OCI-LY1 (cell line): Measurements from ENCODE around the gene RNF144B.
"Not testable (repeated sequence)": the region's sequence is repeated elsewhere in the genome, so short reads cannot be mapped to it uniquely, and the experiment has no call there.

ENCODE experiments used
- H2AFZ ChIP-seq: fragments of 200-600 bp; sonication (generic), shearing (Covaris generic); 2 replicates; pipeline ENCODE4 v1.6.0; 2014; ENCODE audit warnings: antibody characterized with exemption, mild to moderate bottlenecking, low read length
- H3F3A ChIP-seq: fragments of 200-600 bp; sonication (generic), shearing (Covaris generic); 2 replicates; pipeline ENCODE4 v1.6.0; 2014; ENCODE audit warnings: mild to moderate bottlenecking, antibody characterized with exemption, low read length, moderate library complexity; ENCODE audit not compliant: insufficient read depth
- H3K27ac ChIP-seq: fragments of 200-600 bp; sonication (generic); 2 replicates; pipeline ENCODE4 v1.5.1; 2014; ENCODE audit warnings: low read length, mixed run types, mild to moderate bottlenecking, low read depth; ENCODE audit not compliant: poor library complexity, severe bottlenecking
- H3K27me3 ChIP-seq: fragments of 200-600 bp; sonication (generic); 2 replicates; pipeline ENCODE4 v1.6.0; 2014; ENCODE audit warnings: antibody characterized with exemption, mild to moderate bottlenecking, low read length, moderate library complexity; ENCODE audit not compliant: insufficient read depth
- H3K36me3 ChIP-seq: fragments of 200-600 bp; sonication (generic); 2 replicates; pipeline ENCODE4 v1.6.1; 2014; ENCODE audit warnings: mild to moderate bottlenecking, antibody characterized with exemption, low read length, moderate library complexity, mixed read lengths; ENCODE audit not compliant: insufficient read depth
- H3K4me1 ChIP-seq: fragments of 200-600 bp; sonication (generic); 2 replicates; pipeline ENCODE4 v1.5.1; 2014; ENCODE audit warnings: mild to moderate bottlenecking, low read length, moderate library complexity; ENCODE audit not compliant: insufficient read depth, severe bottlenecking
- H3K4me2 ChIP-seq: fragments of 200-600 bp; sonication (generic), shearing (Covaris generic); 2 replicates; pipeline ENCODE4 v1.6.1; 2014; ENCODE audit warnings: low read length
- H3K4me3 ChIP-seq: fragments of 200-600 bp; sonication (generic); 2 replicates; pipeline ENCODE4 v1.5.1; 2014; ENCODE audit warnings: low read length, low read depth, mild to moderate bottlenecking, mixed read lengths; ENCODE audit not compliant: poor library complexity, severe bottlenecking
- H3K79me2 ChIP-seq: fragments of 200-600 bp; shearing (Covaris generic); 2 replicates; pipeline ENCODE4 v1.6.1; 2016; ENCODE audit warnings: mixed run types, low read length, mixed read lengths; ENCODE audit not compliant: insufficient read depth
- H3K9ac ChIP-seq: fragments of 200-600 bp; sonication (generic), shearing (Covaris generic); 2 replicates; pipeline ENCODE4 v1.6.1; 2014; ENCODE audit warnings: mild to moderate bottlenecking, low read length, mixed read lengths
- H3K9me2 ChIP-seq: fragments of 200-600 bp; sonication (generic), shearing (Covaris generic); 2 replicates; pipeline ENCODE4 v1.6.1; 2014; ENCODE audit warnings: low read depth, mild to moderate bottlenecking, low read length, mixed read lengths
- H3K9me3 ChIP-seq: fragments of 200-600 bp; shearing (Covaris generic); 2 replicates; pipeline ENCODE4 v1.6.1; 2014; ENCODE audit warnings: low read length, mixed read lengths
- H4K20me1 ChIP-seq: fragments of 200-600 bp; sonication (generic), shearing (Covaris generic); 2 replicates; pipeline ENCODE4 v1.6.0; 2016; ENCODE audit warnings: mild to moderate bottlenecking, low read length; ENCODE audit not compliant: insufficient read depth
- CTCF ChIP-seq: fragments of 200-600 bp; sonication (generic), shearing (Covaris generic); IDR thresholded peaks from 2 replicates; pipeline ENCODE4 v1.5.1; 2017; ENCODE audit warnings: mild to moderate bottlenecking, antibody characterized with exemption, low read length, moderate library complexity, mixed read lengths
- EZH2 ChIP-seq: fragments of 200-600 bp; sonication (generic), shearing (Covaris generic); IDR thresholded peaks from 2 replicates; pipeline ENCODE4 v1.8.0; 2017; ENCODE audit warnings: borderline replicate concordance, mixed run types, mild to moderate bottlenecking, antibody characterized with exemption, low read length, moderate library complexity, mixed read lengths

RNF144B gene

GRCh38 chr6:18451756-18452155 is 64.6 kb downstream of the RNF144B start:
- Histone ChIP-seq H3F3A (no peaks in the 10 kb centered on the region; the same call in 1 of the 2 replicates), H3K27ac (no peak overlapping the region), H3K36me3 (peaks cover 14% of the 10 kb centered on the region; the same call in 1 of the 2 replicates), H3K27me3 (no peaks in the 10 kb centered on the region), H3K4me2 (no peak overlapping the region), H4K20me1 (no peaks in the 10 kb centered on the region), H3K4me3 (no peak overlapping the region), H3K4me1 (peaks cover 3% of the 10 kb centered on the region), H3K9me3 (no peaks in the 10 kb centered on the region), H2AFZ (no peak overlapping the region), H3K9ac (no peak overlapping the region), H3K79me2 (no peaks in the 10 kb centered on the region), H3K9me2 (no peaks in the 10 kb centered on the region)
- TF ChIP-seq CTCF (no peak), EZH2 (no peak)

- H3K79me2 ChIP-seq, result no peaks in the 10 kb centered on the region
- no peak for TF ChIP-seq EZH2
- TF ChIP-seq CTCF, result no peak
- no peaks in the 10 kb centered on the region for H4K20me1 ChIP-seq
Measured at GRCh38 chr6:18454446-18454845, 67.3 kb downstream of the RNF144B start.

GRCh38 chr6:18457065-18457737 is 70.1 kb downstream of the RNF144B start:
- Histone ChIP-seq H3K4me1 (no peaks in the 10 kb centered on the region), H3K27me3 (no peaks in the 10 kb centered on the region), H2AFZ (no peak overlapping the region), H3K79me2 (no peaks in the 10 kb centered on the region), H3K27ac (no peak overlapping the region), H3K9me2 (no peaks in the 10 kb centered on the region), H3K4me3 (no peak overlapping the region), H3K9me3 (no peaks in the 10 kb centered on the region), H4K20me1 (no peaks in the 10 kb centered on the region), H3F3A (no peaks in the 10 kb centered on the region), H3K4me2 (no peak overlapping the region), H3K36me3 (peaks cover 62% of the 10 kb centered on the region), H3K9ac (no peak overlapping the region)
- TF ChIP-seq EZH2 (no peak), CTCF (no peak)

More at GRCh38 chr6:18454446-18454845, 67.3 kb downstream of the RNF144B start:
- Histone ChIP-seq H3K36me3 (peaks cover 40% of the 10 kb centered on the region), H3K27me3 (no peaks in the 10 kb centered on the region), H3K27ac (no peak overlapping the region), H3K4me2 (no peak overlapping the region), H3K4me3 (no peak overlapping the region), H3K4me1 (no peaks in the 10 kb centered on the region), H3K9me2 (no peaks in the 10 kb centered on the region), H3K9ac (no peak overlapping the region), H3K9me3 (no peaks in the 10 kb centered on the region), H2AFZ (no peak overlapping the region), H3F3A (no peaks in the 10 kb centered on the region)

- H4K20me1 ChIP-seq, H3K9ac ChIP-seq, H3K9me3 ChIP-seq, H3F3A ChIP-seq, H3K79me2 ChIP-seq, H3K9me2 ChIP-seq, H3K4me3 ChIP-seq, H3K4me2 ChIP-seq, H3K27ac ChIP-seq, H3K4me1 ChIP-seq, H2AFZ ChIP-seq, H3K27me3 ChIP-seq: not testable (repeated sequence)
- H3K36me3 ChIP-seq, result peaks cover 70% of the 10 kb centered on the region
Measured at GRCh38 chr6:18458086-18458485, 70.9 kb downstream of the RNF144B start.
